ENCODE data around the gene ATP8B1.
A peak's percentile ranks its signal among the peaks of the same experiment; 100 is the strongest.
"Not testable (repeated sequence)": the region's sequence is repeated elsewhere in the genome, so short reads cannot be mapped to it uniquely, and the experiment has no call there.

ATP8B1 gene

DNA sequence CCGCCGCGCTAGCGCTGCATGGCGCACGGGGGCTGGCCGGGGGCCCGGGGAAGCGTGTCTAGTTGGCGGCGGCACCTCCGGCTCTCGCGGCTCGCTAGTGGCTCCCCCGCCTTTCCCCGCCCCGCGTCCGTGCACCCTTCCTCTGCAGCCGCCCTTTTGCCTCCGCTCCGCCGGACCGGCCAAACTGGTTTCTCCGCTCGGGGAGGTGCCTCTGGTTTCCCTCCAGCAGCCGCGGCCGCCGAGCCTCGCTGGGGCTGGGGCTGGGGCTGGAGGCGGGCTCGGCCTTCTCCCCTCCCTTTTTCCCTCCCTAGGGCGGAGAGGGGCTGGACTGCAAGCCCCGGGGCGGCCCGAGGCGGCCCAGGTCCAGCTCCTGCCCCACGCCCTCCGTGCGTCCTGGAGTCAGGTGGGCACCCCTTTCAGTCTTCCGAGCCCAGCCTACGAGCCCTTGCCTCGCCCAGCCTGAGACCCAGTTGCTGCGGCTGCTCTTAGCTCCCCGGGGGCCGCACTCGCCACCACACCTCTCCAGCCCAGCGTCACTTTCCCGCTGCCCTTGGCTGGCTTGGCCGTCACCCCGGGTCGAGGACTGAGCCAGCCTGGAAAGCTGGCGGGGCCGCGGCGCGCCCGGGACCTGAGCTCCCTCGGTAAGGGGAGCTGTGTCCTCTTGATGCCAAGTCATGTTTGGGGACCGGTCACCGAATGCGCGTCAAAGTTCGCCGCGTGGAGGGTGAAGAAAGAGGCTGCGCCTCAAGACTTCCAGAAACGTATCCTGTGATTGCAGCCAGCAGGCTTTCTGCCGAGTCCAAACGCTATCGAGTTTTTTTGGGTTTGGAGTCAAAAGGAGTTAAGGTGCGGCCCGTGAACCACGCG is at the start of gene ATP8B1:
ATP8B1 (minus strand) TSS at position 213 of the 867 bp plus-strand sequence. CDS start 71,508 bp downstream, outside the sequence.
- H3K9me3 ChIP-seq (ENCODE audit: low read length), result peaks cover 7% of the 10 kb centered on the region
- H3K27me3 ChIP-seq (ENCODE audit: insufficient read depth, low read length), result peaks cover 51% of the 10 kb centered on the region
- H3K4me3 ChIP-seq (ENCODE audit: low read length), result peak within 1 kb of the TSS; percentile 39
- no peaks in the 10 kb centered on the region for H3K36me3 ChIP-seq (ENCODE audit: insufficient read depth, low read length)
- peaks cover 13% of the 10 kb centered on the region for H3K4me1 ChIP-seq (ENCODE audit: insufficient read depth, low read length)
- H2AFZ ChIP-seq (ENCODE audit: low read depth, low read length), result peak within 1 kb of the TSS; percentile 92

DNA sequence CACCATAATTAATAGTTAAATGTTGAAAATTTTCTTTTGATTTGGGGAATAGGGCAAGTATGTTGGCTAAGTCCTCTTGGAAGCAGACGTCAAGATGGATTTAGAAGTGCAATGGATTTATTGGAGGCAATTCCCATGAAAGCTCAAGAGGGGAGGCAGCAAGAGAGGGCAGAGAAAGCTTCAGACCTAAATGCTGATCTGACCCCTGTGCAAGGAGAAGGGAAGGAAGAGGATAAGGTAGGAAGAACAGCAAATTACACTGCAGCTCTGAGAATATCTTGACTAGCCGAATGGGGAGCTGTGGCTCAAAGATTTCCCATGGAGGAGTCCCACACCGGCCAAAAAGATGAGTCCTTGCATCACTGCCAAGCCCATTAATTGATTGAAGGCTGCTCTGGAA is 46.9 kb upstream of the ATP8B1 start:
- no peaks in the 10 kb centered on the region for H3K36me3 ChIP-seq (ENCODE audit: insufficient read depth, low read length)
- no peaks in the 10 kb centered on the region for H3K27me3 ChIP-seq (ENCODE audit: insufficient read depth, low read length)
- H3K9me3 ChIP-seq (ENCODE audit: low read length), result no peaks in the 10 kb centered on the region
- no peak overlapping the region for H2AFZ ChIP-seq (ENCODE audit: low read depth, low read length)
- no peaks in the 10 kb centered on the region for H3K4me1 ChIP-seq (ENCODE audit: insufficient read depth, low read length)
- H3K4me3 ChIP-seq (ENCODE audit: low read length), result no peak overlapping the region

DNA sequence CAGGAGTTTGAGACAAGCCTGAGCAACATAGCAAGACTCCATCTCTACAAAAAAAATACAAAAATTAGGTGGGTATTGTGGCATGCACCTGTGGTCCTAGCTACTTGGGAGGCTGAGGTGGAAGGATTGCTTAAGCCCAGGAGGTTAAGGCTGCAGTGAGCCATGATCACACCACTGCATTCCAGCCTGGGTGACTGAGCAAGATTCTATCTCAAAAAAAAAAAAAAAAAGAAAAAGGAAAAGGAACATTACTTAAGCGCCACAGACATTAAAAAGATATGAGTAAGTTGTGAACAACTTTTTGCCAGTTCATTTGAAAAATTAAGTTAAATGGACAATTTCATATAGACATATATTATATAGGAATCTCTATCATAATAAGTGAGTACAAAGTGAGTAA is 45.3 kb upstream of the ATP8B1 start:
- H3K27me3 ChIP-seq (ENCODE audit: insufficient read depth, low read length); H2AFZ ChIP-seq (ENCODE audit: low read depth, low read length); H3K36me3 ChIP-seq (ENCODE audit: insufficient read depth, low read length); H3K4me3 ChIP-seq (ENCODE audit: low read length); H3K4me1 ChIP-seq (ENCODE audit: insufficient read depth, low read length); H3K9me3 ChIP-seq (ENCODE audit: low read length): not testable (repeated sequence)

DNA sequence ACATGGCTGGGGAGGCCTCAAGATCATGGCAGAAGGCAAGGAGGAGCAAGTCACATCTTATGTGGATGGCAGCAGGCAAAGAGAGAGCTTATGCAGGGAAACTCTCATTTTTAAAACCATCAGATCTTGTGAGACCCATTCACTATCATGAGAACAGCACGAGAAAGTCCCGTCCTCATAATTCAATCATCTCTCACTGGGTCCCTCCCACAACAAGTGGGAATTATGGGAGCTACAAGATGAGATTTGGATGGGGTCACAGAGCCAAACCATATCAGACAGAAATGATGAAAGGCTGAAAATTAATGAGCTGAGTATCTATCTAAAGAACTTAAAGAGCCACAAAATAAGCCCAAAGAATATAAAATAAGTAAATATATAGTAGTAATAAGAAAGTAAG is 44.3 kb upstream of the ATP8B1 start:
- H3K4me1 ChIP-seq (ENCODE audit: insufficient read depth, low read length), result not testable (repeated sequence)

DNA sequence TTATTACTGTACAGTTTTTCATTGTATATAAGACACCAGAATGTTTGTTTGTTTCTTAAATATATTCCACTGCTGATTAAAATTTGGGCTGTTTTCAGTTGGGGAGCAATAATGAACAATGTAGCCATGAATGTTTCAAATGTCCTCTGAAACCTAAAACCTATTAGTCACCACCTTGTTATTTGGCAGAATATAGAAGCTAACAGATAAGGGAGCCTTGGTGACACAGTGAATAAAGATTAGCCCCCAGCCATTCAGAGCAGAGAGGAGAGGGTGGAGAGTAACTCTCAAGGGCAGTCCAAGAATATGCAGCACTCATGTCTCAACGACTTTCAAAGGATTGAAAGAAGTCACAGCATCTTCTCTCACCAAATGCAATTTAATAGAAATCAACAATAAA is 43.1 kb upstream of the ATP8B1 start:
- Histone ChIP-seq H3K4me3 (ENCODE audit: low read length) (no peak overlapping the region), H3K27me3 (ENCODE audit: insufficient read depth, low read length) (peaks cover 2% of the 10 kb centered on the region), H3K9me3 (ENCODE audit: low read length) (no peaks in the 10 kb centered on the region), H3K36me3 (ENCODE audit: insufficient read depth, low read length) (no peaks in the 10 kb centered on the region), H2AFZ (ENCODE audit: low read depth, low read length) (no peak overlapping the region), H3K4me1 (ENCODE audit: insufficient read depth, low read length) (no peaks in the 10 kb centered on the region)

More for the DNA sequence above, 44.3 kb upstream of the ATP8B1 start:
- not testable (repeated sequence) for H3K9me3 ChIP-seq (ENCODE audit: low read length); H3K4me3 ChIP-seq (ENCODE audit: low read length); H3K36me3 ChIP-seq (ENCODE audit: insufficient read depth, low read length); H3K27me3 ChIP-seq (ENCODE audit: insufficient read depth, low read length); H2AFZ ChIP-seq (ENCODE audit: low read depth, low read length)

DNA sequence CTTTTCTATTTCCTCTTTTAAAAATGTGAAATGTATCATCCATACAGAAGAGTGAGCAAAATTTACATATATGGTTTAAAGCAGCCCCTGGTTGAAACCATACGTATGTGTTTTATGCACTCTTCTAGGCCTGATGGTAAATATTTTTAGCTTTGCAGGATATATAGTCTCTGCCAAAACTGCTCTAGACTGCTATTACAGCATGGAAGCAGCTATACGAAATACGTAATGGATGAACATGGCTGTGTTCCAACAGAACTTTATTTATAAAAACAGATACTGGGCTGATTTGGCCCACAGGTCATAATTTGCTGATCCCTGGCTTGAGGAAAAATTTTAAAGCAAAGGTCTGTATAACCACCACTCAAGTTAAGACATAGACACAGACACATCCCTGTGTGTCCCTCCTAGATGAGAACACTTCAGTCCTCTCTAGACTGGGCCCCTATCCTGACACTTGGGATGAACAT is 42.5 kb upstream of the ATP8B1 start:
- Histone ChIP-seq H3K9me3 (ENCODE audit: low read length) (no peaks in the 10 kb centered on the region), H3K36me3 (ENCODE audit: insufficient read depth, low read length) (no peaks in the 10 kb centered on the region), H3K4me1 (ENCODE audit: insufficient read depth, low read length) (no peaks in the 10 kb centered on the region), H2AFZ (ENCODE audit: low read depth, low read length) (no peak overlapping the region), H3K27me3 (ENCODE audit: insufficient read depth, low read length) (peaks cover 2% of the 10 kb centered on the region), H3K4me3 (ENCODE audit: low read length) (no peak overlapping the region)

- no peaks in the 10 kb centered on the region for H3K4me1 ChIP-seq (ENCODE audit: insufficient read depth, low read length)
- H3K27me3 ChIP-seq (ENCODE audit: insufficient read depth, low read length), result peaks cover 2% of the 10 kb centered on the region
- H3K4me3 ChIP-seq (ENCODE audit: low read length), result no peak overlapping the region
- H2AFZ ChIP-seq (ENCODE audit: low read depth, low read length), result no peak overlapping the region
- H3K36me3 ChIP-seq (ENCODE audit: insufficient read depth, low read length), result no peaks in the 10 kb centered on the region
- no peaks in the 10 kb centered on the region for H3K9me3 ChIP-seq (ENCODE audit: low read length)
Observed at GRCh38 chr18:57844319-57844718, 41.2 kb upstream of the ATP8B1 start.

DNA sequence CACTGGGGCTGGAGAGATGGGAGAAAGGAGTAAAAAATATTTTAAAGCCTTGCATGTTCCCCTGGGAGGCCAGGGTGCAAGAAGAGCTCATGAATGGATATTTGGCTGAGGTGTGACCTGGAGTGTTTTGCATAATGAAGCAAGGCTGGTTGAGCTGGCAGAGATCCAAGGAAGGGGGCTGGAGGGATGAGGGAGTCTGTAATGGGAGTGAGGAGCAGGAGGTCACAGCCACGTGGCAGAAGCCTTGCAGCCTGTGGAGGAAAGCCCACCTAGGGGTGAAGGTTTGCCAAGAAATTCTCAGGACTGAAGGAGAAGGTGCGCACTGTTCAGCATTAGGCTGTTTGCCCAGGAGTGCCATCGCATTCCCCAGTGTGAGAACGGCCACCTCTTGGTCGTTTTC is 40.3 kb upstream of the ATP8B1 start:
- Histone ChIP-seq H3K27me3 (ENCODE audit: insufficient read depth, low read length) (peaks cover 2% of the 10 kb centered on the region), H3K4me1 (ENCODE audit: insufficient read depth, low read length) (no peaks in the 10 kb centered on the region), H3K4me3 (ENCODE audit: low read length) (no peak overlapping the region), H3K36me3 (ENCODE audit: insufficient read depth, low read length) (no peaks in the 10 kb centered on the region), H3K9me3 (ENCODE audit: low read length) (no peaks in the 10 kb centered on the region), H2AFZ (ENCODE audit: low read depth, low read length) (no peak overlapping the region)

- Histone ChIP-seq H3K4me1 (ENCODE audit: insufficient read depth, low read length) (no peaks in the 10 kb centered on the region), H2AFZ (ENCODE audit: low read depth, low read length) (no peak overlapping the region)
Observed at GRCh38 chr18:57841568-57841967, 38.5 kb upstream of the ATP8B1 start.

DNA sequence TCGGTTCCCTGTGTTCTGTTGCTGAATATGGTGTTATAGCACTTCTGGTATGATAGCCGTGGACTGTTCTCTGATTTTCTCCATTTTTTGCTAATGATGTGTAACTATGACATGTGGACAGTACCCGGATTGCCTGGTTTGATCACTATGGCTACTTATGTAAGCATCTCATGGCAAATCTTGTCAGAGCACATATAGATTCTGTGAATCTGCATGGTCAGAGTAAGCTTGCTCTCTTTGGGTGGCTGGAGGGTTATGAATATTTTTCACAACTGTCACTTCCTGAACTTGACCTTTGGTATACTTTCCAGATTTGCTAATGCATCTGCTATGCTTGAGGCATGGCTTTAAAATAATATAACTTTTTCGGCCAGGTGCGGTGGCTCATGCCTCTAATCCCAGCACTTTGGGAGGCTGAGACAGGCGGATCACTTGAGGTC is 36.8 kb upstream of the ATP8B1 start:
- H3K36me3 ChIP-seq (ENCODE audit: insufficient read depth, low read length), result no peaks in the 10 kb centered on the region
- H3K9me3 ChIP-seq (ENCODE audit: low read length), result no peaks in the 10 kb centered on the region
- no peaks in the 10 kb centered on the region for H3K4me1 ChIP-seq (ENCODE audit: insufficient read depth, low read length)
- no peak overlapping the region for H3K4me3 ChIP-seq (ENCODE audit: low read length)
- no peak overlapping the region for H2AFZ ChIP-seq (ENCODE audit: low read depth, low read length)
- H3K27me3 ChIP-seq (ENCODE audit: insufficient read depth, low read length), result peaks cover 2% of the 10 kb centered on the region

More at GRCh38 chr18:57841568-57841967, 38.5 kb upstream of the ATP8B1 start:
- H3K27me3 ChIP-seq (ENCODE audit: insufficient read depth, low read length), result peaks cover 2% of the 10 kb centered on the region
- H3K9me3 ChIP-seq (ENCODE audit: low read length), result no peaks in the 10 kb centered on the region
- no peaks in the 10 kb centered on the region for H3K36me3 ChIP-seq (ENCODE audit: insufficient read depth, low read length)
- H3K4me3 ChIP-seq (ENCODE audit: low read length), result no peak overlapping the region

GRCh38 chr18:57837917-57838548 is 34.9 kb upstream of the ATP8B1 start:
- H3K36me3 ChIP-seq (ENCODE audit: insufficient read depth, low read length), result no peaks in the 10 kb centered on the region
- no peak overlapping the region for H3K4me3 ChIP-seq (ENCODE audit: low read length)
- peaks cover 2% of the 10 kb centered on the region for H3K27me3 ChIP-seq (ENCODE audit: insufficient read depth, low read length)
- no peak overlapping the region for H2AFZ ChIP-seq (ENCODE audit: low read depth, low read length)
- no peaks in the 10 kb centered on the region for H3K9me3 ChIP-seq (ENCODE audit: low read length)
- no peaks in the 10 kb centered on the region for H3K4me1 ChIP-seq (ENCODE audit: insufficient read depth, low read length)

- no peaks in the 10 kb centered on the region for H3K4me1 ChIP-seq (ENCODE audit: insufficient read depth, low read length)
- H3K9me3 ChIP-seq (ENCODE audit: low read length), result no peaks in the 10 kb centered on the region
- no peak overlapping the region for H3K4me3 ChIP-seq (ENCODE audit: low read length)
- H3K36me3 ChIP-seq (ENCODE audit: insufficient read depth, low read length), result no peaks in the 10 kb centered on the region
- no peak overlapping the region for H2AFZ ChIP-seq (ENCODE audit: low read depth, low read length)
- no peaks in the 10 kb centered on the region for H3K27me3 ChIP-seq (ENCODE audit: insufficient read depth, low read length)
Observed at GRCh38 chr18:57836557-57836956, 33.4 kb upstream of the ATP8B1 start.

DNA sequence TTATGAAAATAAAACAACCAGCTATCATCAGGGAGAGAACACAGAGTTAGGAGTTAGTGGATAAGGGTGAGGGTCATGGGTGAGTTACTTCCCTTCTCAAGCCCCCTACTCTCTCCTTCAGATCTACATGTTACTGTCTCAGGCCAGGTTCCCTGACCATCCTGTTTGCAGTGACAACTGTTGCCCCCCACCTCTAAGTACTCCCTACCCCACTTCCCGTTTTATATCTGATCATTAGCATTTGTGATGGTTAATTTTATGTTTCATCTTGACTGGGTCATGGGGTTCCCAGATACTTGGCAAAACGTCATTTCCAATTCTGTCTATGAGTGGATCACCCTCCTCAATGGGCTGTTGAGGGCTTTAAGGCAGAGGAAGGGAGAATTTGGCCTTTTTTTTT is 32.8 kb upstream of the ATP8B1 start:
- H3K27me3 ChIP-seq (ENCODE audit: insufficient read depth, low read length), result no peaks in the 10 kb centered on the region
- H3K4me3 ChIP-seq (ENCODE audit: low read length), result no peak overlapping the region
- no peaks in the 10 kb centered on the region for H3K9me3 ChIP-seq (ENCODE audit: low read length)
- no peak overlapping the region for H2AFZ ChIP-seq (ENCODE audit: low read depth, low read length)
- no peaks in the 10 kb centered on the region for H3K4me1 ChIP-seq (ENCODE audit: insufficient read depth, low read length)
- H3K36me3 ChIP-seq (ENCODE audit: insufficient read depth, low read length), result no peaks in the 10 kb centered on the region
